GM12878 (cell line): ENCODE measurements around the gene CBARP. TPM values are rescaled to one million over a fixed set of nuclear protein-coding genes. Genes with fewer than 3 reads are reported as not detected.
A peak's percentile ranks its signal among the peaks of the same experiment; 100 is the strongest.

Source experiments
- ATF7 ChIP-seq: fragments of 450-650 bp; IDR thresholded peaks from 2 replicates; pipeline ENCODE4 v1.6.1; 2016; ENCODE audit warnings: low read depth, mild to moderate bottlenecking
- BCL11A ChIP-seq: IDR thresholded peaks from 2 replicates; pipeline ENCODE4 v1.6.1; 2011; ENCODE audit warnings: low read depth, low read length
- CEBPB ChIP-seq, 2 experiments: fragments of 150-350 bp in 1 of 2; IDR thresholded peaks; 2 replicates each; pipeline ENCODE4 v1.6.1; 2012 to 2014; ENCODE audit warnings: low read depth in 2 of 2, low read length in 2 of 2, borderline replicate concordance in 1 of 2, inconsistent platforms in 1 of 2
- CREM ChIP-seq: IDR thresholded peaks from 2 replicates; pipeline ENCODE4 v1.6.1; 2014; ENCODE audit warnings: antibody characterized with exemption, low read depth
- CTCF ChIP-seq, 3 experiments: IDR thresholded peaks in 2 of 3; conservative IDR thresholded peaks in 1 of 3; 2 replicates each; pipeline ENCODE4 v1.5.1; 2011; ENCODE audit warnings: low read depth in 3 of 3, low read length in 3 of 3, mild to moderate bottlenecking in 3 of 3, control low read depth in 2 of 3, moderate library complexity in 2 of 3, inconsistent platforms in 1 of 3, mixed read lengths in 1 of 3; ENCODE audit not compliant: control insufficient read depth in 2 of 3, insufficient read depth in 1 of 3; ENCODE audit errors: extremely low read depth in 1 of 3
- E2F8 ChIP-seq: fragments of 450-650 bp; IDR thresholded peaks from 2 replicates; pipeline ENCODE4 v1.6.1; 2018; ENCODE audit warnings: mild to moderate bottlenecking, low read depth, moderate library complexity; ENCODE audit not compliant: partially characterized antibody
- EGR1 ChIP-seq, 2 experiments: IDR thresholded peaks; 1 replicate in 1 of 2; 2 replicates in 1 of 2; pipeline ENCODE4 v1.6.1; 2011 to 2012; ENCODE audit warnings: low read depth in 2 of 2, low read length in 2 of 2, borderline replicate concordance in 1 of 2, mild to moderate bottlenecking in 1 of 2, moderate library complexity in 1 of 2
- HDAC6 ChIP-seq: fragments of 200-600 bp; sonication (generic); IDR thresholded peaks from one replicate; pipeline ENCODE4 v1.8.0; 2017; ENCODE audit warnings: antibody characterized with exemption; ENCODE audit not compliant: unreplicated experiment
- HDGF ChIP-seq: fragments of 450-650 bp; IDR thresholded peaks from 2 replicates; pipeline ENCODE4 v1.6.1; 2016; ENCODE audit warnings: antibody characterized with exemption
- KAT2A ChIP-seq: conservative IDR thresholded peaks from 2 replicates; pipeline ENCODE4 v1.6.1; 2011; ENCODE audit warnings: low read depth, low read length; ENCODE audit not compliant: control insufficient read depth
- MEF2A ChIP-seq: IDR thresholded peaks from 2 replicates; pipeline ENCODE4 v1.6.1; 2011; ENCODE audit warnings: low read depth, mild to moderate bottlenecking, low read length, moderate library complexity; ENCODE audit not compliant: insufficient read depth
- MYB ChIP-seq: fragments of 150-350 bp; IDR thresholded peaks from 2 replicates; pipeline ENCODE4 v1.6.1; 2014; ENCODE audit warnings: mild to moderate bottlenecking, low read depth, low read length, borderline replicate concordance
- NFYA ChIP-seq: IDR thresholded peaks from 2 replicates; pipeline ENCODE4 v1.6.1; 2011; ENCODE audit warnings: low read depth, mild to moderate bottlenecking, low read length, improper control_type of control experiment, borderline replicate concordance
- PML ChIP-seq: IDR thresholded peaks from 2 replicates; pipeline ENCODE4 v1.6.1; 2012; ENCODE audit warnings: low read length, inconsistent platforms
- RB1 ChIP-seq: fragments of 450-650 bp; formaldehyde crosslinking; IDR thresholded peaks from 2 replicates; pipeline ENCODE4 v1.6.1; 2017; ENCODE audit warnings: mild to moderate bottlenecking, borderline replicate concordance
- STAT3 ChIP-seq: IDR thresholded peaks from 2 replicates; pipeline ENCODE4 v1.6.1; 2011; ENCODE audit warnings: low read depth, low read length, improper control_type of control experiment
- TCF3 ChIP-seq: IDR thresholded peaks from 2 replicates; pipeline ENCODE4 v1.6.1; 2012; ENCODE audit warnings: low read depth, mild to moderate bottlenecking, low read length, borderline replicate concordance; ENCODE audit not compliant: insufficient read depth
- USF1 ChIP-seq: IDR thresholded peaks from 2 replicates; pipeline ENCODE4 v1.6.1; 2011; ENCODE audit warnings: borderline replicate concordance, low read depth, mild to moderate bottlenecking, moderate library complexity, mixed read lengths, low read length; ENCODE audit not compliant: insufficient read depth; ENCODE audit errors: extremely low read length
- USF2 ChIP-seq: IDR thresholded peaks from 2 replicates; pipeline ENCODE4 v1.6.1; 2011; ENCODE audit warnings: low read depth, low read length, improper control_type of control experiment, borderline replicate concordance
- ZBED1 ChIP-seq: IDR thresholded peaks from 2 replicates; pipeline ENCODE4 v1.6.1; 2016; ENCODE audit warnings: borderline replicate concordance
- ZNF384 ChIP-seq: IDR thresholded peaks from 2 replicates; pipeline ENCODE4 v1.6.1; 2012; ENCODE audit warnings: low read depth, mild to moderate bottlenecking, low read length, improper control_type of control experiment, borderline replicate concordance
- ZZZ3 ChIP-seq: IDR thresholded peaks from 2 replicates; pipeline ENCODE4 v1.6.1; 2011; ENCODE audit warnings: low read depth; ENCODE audit not compliant: control insufficient read depth, insufficient read length
- polyA plus RNA-seq, 11 experiments: library from polyadenylated mRNA; depleted of rRNA in 4 of 11; unstranded in 6 of 11; stranded (reverse) in 5 of 11; fragments of >200 nt; fragmentation: Nextera tagmentation in 4 of 11; fragmentation: Illumina TruSeq in 1 of 11; extraction: Ambion mirVana in 4 of 11; extraction: Trizol in 1 of 11; gene quantifications; 1 replicate in 1 of 11; 2 replicates in 10 of 11; pipeline versions ENCODE4 v1.2.1 to v1.2.3, GENCODE V29; 2011 to 2016; ENCODE audit warnings: inconsistent platforms in 2 of 11, missing spikeins in 2 of 11, low read depth in 1 of 11
- total RNA-seq, 4 experiments: library from RNA; depleted of rRNA in 3 of 4; stranded (reverse); fragments of >200 nt in 3 of 4; fragmentation: Illumina TruSeq in 1 of 4; extraction: Trizol in 1 of 4; gene quantifications; 2 replicates each; pipeline versions ENCODE4 v1.2.1 to v1.2.3, GENCODE V29; 2013 to 2021
- TF ChIP-seq, protein P1 (sequence below): fragments of 450-650 bp; IDR thresholded peaks from 2 replicates; pipeline ENCODE4 v1.6.1; 2016; ENCODE audit warnings: mild to moderate bottlenecking

The CBARP gene
- total and polyA plus RNA-seq, 10 of the 15 experiments (the other 5 are each of a cell fraction or from before 2014, with no cell fraction given): 0.04 to 0.59 (median 0.18) TPM; not detected in 3

DNA sequence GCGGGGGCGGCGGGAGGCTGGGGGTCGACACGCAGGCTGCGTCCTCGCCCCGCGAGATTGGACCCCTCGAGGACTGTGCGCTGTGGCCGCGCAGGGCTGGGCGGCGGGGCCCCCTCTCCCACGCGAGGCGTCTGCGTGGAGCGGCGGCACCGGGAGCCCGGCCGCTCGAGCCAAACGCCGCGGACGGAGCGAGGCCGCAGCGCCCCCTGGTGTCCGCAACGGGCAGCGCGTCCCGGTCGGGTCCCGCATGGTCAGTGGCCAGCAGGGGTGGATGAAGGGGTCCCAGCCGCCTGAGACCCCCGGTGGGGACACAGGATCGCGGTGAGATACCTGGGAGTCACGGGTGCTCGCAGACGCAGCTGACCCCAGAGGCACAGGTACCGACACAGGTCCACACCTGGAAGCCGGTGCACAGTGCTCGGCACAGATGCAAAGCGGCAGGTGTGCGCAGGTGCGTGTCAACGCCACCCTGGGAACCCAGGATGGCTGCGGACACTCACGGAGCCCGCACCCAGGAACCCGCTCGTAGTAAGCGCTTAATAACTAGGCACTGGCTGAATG lies 29.2 kb upstream of the CBARP start (continued):
- TF ChIP-seq HDGF (no peak), EGR1 (IDR thresholded peaks at IDR 0.05; ENCODE audit: borderline replicate concordance in 1 of 2, low read depth in 2 of 2, low read length in 2 of 2) (no peak), E2F8 (no peak), CEBPB (IDR thresholded peaks at IDR 0.05; ENCODE audit: borderline replicate concordance in 1 of 2, low read depth in 2 of 2, low read length in 2 of 2) (0 out of 4 replicates have a peak, but pooled peaks of 1 of the 2 experiments have one; percentile 7), NFYA (no peak), ZNF384 (no peak), CTCF (IDR thresholded peaks at IDR 0.05 in 2 of 3, conservative IDR thresholded peaks at IDR 0.05 in 1 of 3; ENCODE audit: control insufficient read depth in 2 of 3, extremely low read depth in 1 of 3, insufficient read depth in 1 of 3, low read depth in 3 of 3, low read length in 3 of 3) (peak; percentile 83 to 92 (median 86)), ZZZ3 (no peak), KAT2A (no peak), USF2 (no peak), TCF3 (no peak), ZBED1 (no peak), ATF7 (no peak), RB1 (peak; percentile 80; the same call in 1 of the 2 replicates), HDAC6 (no peak), MYB (no peak), STAT3 (no peak), USF1 (no peak), CREM (no peak), MEF2A (no peak; the same call in 1 of the 2 replicates), PML (no peak), BCL11A (no peak)
- TF ChIP-seq, protein P1, sequence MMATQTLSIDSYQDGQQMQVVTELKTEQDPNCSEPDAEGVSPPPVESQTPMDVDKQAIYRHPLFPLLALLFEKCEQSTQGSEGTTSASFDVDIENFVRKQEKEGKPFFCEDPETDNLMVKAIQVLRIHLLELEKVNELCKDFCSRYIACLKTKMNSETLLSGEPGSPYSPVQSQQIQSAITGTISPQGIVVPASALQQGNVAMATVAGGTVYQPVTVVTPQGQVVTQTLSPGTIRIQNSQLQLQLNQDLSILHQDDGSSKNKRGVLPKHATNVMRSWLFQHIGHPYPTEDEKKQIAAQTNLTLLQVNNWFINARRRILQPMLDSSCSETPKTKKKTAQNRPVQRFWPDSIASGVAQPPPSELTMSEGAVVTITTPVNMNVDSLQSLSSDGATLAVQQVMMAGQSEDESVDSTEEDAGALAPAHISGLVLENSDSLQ: no peak
